Skeletal muscle cell (primary cell): ENCODE data around the gene ZKSCAN7.
"Not testable (repeated sequence)": the region's sequence is repeated elsewhere in the genome, so short reads cannot be mapped to it uniquely, and the experiment has no call there.

Source experiments
- DNase-seq: peaks from one replicate; pipeline ENCODE4 v3.0.0-alpha.2; 2010; ENCODE audit warnings: low read depth
- H3K4me3 ChIP-seq: 2 replicates; pipeline ENCODE4 v1.5.1; 2011; ENCODE audit warnings: low read depth, mild to moderate bottlenecking, control low read depth, low read length, moderate library complexity

The ZKSCAN7 gene

GRCh38 chr3:44554626-44555592 lies at the start of gene ZKSCAN7:
Gene ZKSCAN7, plus strand, starts transcription at chr3:44555193. Its CDS starts 1,855 bp downstream, at chr3:44557048.
- H3K4me3 ChIP-seq = peak within 1 kb of the TSS; percentile 56
- no peak for DNase-seq

DNA sequence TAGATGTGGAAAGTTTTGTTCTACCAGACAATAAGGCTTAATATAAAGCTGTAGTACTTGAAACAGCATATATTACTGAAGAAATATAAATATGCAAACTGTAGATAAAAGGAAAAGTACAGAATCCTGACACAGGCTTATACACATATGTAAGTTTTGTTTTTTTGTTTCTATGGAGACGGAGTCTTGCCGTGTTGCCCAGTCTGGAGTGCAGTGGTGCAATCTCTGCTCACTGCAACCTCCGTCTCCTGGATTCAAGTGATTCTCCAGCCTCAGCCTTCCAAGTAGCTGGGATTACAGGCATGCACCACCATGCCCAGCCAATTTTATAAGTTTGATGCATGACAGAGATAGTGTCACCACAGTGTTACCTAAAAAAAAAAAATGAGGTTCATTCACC lies 48.4 kb upstream of the ZKSCAN7 start:
- DNase-seq = no peak
- no peak overlapping the region for H3K4me3 ChIP-seq

- DNase-seq = no peak
- no peak overlapping the region for H3K4me3 ChIP-seq
These were observed 48.0 kb upstream of the ZKSCAN7 start for GRCh38 chr3:44506961-44507360.

DNA sequence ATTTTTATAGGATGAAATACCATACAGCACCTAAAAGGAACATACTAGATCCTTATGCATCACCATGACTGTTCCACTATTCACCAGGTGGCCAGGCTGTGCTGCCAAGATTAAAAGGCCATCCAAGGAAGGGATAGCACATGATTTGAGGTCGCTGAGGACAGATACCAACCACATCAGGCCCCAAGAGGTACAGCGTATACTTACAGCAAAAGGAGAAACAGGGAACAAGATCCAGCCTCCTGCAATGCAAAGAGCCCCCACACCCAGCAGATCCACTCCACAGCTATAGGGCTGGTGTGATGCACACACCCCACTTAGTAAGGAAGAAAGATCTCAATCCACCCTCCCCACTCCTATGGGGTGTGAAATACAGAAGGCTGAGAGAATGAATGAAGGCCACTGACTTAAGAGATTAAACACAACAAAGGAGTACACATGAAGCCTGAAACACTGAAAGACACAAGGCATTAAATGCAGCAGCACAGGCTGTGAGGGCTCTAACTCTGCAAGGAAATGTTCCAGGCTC lies 45.5 kb upstream of the ZKSCAN7 start:
- H3K4me3 ChIP-seq = peak overlapping the region; percentile 56
- DNase-seq = no peak

DNA sequence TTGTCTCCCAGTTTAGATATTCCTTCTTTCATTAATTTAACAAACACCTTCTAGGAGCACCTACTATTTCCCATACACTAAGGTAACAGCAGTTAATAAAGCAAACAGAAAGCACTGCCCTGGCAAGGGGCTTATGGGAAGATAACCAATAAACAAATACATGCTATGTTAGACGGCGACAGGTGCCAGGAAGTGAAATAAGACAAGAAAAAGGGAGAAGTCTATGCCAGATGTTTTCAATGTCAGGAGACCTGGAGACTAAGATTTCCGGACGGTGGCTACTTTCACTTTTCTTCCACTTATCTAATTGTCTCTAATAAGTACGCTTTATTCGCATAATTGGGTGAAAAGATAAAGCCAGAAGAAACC lies 45.0 kb upstream of the ZKSCAN7 start:
- peak overlapping the region; percentile 56 for H3K4me3 ChIP-seq
- no peak for DNase-seq

DNA sequence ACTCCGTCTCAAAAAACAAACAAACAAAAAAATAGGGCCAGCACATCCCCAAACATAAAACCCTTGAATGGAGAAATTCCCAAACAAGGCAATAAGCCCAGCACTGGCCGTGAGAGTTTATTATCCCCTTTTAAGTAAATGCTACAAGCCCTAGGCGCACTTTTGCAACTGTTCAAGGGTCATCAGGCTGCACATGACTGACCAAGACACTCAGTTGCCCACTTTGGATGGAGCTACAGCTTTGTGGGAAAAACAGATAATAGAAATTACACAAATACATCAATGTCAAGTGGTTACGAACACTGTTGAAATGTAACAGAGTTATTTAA lies 43.8 kb upstream of the ZKSCAN7 start:
- H3K4me3 ChIP-seq = peak overlapping the region; percentile 56
- DNase-seq = no peak

DNA sequence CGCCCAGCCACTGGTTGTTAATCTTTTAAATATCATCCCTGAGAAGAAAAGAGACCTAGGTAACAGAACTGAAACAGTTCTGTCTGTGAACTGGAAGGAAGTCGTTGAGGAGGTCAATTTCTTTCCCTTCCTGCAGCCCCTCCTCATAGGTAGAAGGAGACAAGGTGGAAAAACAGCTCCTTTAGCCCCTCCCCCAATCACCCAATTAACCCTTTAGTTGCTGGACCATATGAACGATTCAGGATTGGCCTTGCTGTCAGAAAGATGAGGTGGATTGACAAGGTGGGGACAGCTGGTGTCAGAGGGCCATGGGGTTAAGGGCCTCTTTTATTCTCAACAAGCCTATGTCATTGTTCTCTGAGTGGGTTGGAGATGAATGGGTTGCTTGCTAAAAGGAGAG lies 41.5 kb upstream of the ZKSCAN7 start:
- no peak for DNase-seq
- H3K4me3 ChIP-seq = no peak overlapping the region

DNA sequence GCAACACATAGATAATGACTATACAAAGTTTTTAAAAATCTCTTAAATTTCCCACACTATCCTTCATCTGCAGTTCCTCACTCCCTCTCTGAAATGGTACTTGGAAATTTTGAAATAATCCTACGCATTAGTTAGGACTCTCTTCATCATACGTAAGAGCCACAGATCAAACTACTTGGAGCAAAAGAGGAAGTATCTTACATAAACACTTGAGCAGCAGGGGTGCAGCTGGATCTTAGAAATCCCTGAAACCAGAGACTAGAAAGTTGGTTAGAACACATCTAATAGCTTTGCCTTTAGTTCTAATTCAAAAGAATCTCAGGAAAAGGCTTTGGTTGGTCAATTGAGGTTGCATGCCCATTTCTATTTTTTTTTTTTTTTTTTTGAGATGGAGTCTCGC lies 38.8 kb upstream of the ZKSCAN7 start:
- no peak overlapping the region for H3K4me3 ChIP-seq
- no peak for DNase-seq

DNA sequence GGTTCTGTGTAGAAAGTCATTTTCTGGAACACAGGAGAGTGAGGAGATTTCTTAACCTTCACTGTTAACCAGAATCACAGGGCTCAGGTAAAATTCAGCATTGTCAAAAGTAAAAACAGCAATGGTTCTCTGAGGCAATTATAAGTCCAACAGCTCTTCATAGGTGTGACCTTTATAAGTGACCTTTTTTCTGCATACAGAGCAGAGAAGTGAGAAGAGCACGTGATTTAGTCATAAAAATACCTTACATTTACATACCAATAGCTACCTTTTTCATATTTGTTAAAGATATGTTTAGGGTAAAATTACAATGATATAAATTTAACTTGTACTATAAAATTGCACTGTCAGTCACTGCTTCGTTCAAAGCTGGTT lies 36.2 kb upstream of the ZKSCAN7 start:
- no peak for DNase-seq
- H3K4me3 ChIP-seq = no peak overlapping the region

DNA sequence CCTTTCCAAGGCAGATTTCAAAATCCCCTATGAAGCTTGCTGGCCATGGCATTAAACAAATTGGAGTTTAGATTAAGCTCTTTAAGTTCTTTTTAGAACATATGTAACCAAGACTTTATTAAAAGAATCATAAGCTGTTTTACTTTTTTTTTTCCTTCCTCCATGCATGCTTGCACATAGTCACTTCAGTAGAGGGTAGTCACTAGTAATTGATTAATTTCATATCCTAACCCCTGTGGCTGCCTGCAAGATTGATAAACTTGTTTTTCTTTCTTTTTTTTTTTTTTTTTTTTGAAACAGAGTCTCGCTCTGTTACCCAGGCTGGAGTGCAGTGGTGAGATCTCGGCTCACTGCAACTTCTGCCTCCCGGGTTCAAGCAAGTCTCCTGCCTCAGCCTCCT lies 33.3 kb upstream of the ZKSCAN7 start:
- no peak overlapping the region for H3K4me3 ChIP-seq
- no peak for DNase-seq

- DNase-seq = no peak
- H3K4me3 ChIP-seq = no peak overlapping the region
These were observed 32.5 kb upstream of the ZKSCAN7 start for GRCh38 chr3:44522494-44522933.

GRCh38 chr3:44525060-44525459 lies 29.9 kb upstream of the ZKSCAN7 start:
- no peak overlapping the region for H3K4me3 ChIP-seq
- no peak for DNase-seq

DNA sequence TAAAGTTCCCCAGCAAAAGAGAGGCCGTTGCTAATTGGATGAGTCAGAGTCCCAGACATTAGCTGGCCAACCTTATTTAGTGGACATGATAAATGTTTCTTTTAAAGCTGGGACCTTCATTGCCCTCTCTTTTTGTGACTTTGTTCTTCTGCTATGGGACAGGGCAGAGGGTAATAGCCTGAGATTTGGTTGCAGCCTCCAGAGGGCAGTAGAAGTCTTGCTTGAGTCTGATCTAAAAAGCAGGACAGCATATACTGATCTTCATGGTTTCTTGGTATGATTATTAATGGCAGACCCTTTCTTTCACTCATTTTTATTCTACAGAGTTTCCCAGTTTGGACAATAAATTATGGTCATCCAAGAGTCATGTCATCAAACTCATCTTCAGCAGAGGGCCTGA lies 25.1 kb upstream of the ZKSCAN7 start:
- DNase-seq = no peak
- no peak overlapping the region for H3K4me3 ChIP-seq

- no peak overlapping the region for H3K4me3 ChIP-seq
- DNase-seq = no peak
These were observed 24.1 kb upstream of the ZKSCAN7 start for GRCh38 chr3:44530911-44531310.

GRCh38 chr3:44534659-44535058 lies 20.3 kb upstream of the ZKSCAN7 start:
- H3K4me3 ChIP-seq, DNase-seq: not testable (repeated sequence)

- DNase-seq = no peak
- no peak overlapping the region for H3K4me3 ChIP-seq
These were observed 19.6 kb upstream of the ZKSCAN7 start for GRCh38 chr3:44535364-44535763.

DNA sequence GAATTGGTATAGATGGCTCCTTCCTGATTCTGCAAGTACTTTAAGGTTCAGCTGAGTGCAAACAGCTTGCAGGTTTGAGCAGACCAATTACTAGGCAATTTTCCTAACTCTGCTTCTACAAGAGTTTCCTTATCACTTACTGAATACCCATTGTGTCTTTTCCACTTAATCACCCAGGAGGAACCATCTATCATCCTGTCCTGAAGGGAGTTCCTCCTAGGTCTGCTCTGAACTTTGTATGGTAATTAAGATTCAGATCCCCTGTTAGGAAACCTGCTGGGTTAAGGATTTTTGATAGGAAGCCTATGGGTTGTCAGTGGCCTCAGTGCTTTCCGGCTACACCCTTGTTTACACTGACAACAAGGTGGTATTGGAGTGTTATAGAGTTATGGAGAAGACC lies 10.2 kb upstream of the ZKSCAN7 start:
- H3K4me3 ChIP-seq, DNase-seq: not testable (repeated sequence)

DNA sequence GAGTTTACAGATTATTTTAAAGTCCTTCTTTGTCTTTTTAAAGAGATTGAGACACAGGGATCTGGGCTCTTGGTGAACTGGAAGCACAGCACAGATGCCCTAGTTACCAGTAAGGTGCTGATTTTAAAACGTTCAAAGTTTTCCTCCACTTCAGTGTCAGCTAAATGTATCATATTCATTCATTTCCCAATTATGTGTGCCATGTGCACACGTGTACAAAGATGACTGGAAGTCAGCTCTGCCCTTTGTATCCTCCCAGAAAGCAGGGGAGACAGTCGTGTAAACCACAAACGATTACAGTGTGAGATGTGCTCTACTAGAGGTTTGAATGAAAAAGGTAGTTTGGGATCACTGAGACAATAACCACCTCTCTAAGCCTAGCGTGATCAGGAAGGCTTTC lies 730 bp downstream of the ZKSCAN7 start:
- DNase-seq = no peak
- peak overlapping the region; percentile 56 for H3K4me3 ChIP-seq

DNA sequence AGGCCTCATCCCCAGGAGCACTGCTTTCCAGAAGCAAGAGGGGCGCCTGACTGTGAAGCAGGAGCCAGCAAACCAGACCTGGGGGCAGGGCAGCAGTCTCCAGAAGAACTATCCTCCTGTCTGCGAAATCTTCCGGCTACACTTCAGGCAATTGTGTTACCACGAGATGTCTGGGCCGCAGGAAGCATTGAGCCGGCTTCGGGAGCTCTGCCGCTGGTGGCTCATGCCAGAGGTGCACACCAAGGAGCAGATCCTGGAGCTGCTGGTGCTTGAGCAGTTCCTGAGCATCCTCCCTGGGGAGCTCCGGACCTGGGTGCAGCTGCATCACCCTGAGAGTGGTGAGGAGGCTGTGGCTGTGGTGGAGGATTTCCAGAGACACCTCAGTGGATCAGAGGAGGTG lies 2.1 kb downstream of the ZKSCAN7 start:
- no peak overlapping the region for H3K4me3 ChIP-seq
- DNase-seq = no peak

DNA sequence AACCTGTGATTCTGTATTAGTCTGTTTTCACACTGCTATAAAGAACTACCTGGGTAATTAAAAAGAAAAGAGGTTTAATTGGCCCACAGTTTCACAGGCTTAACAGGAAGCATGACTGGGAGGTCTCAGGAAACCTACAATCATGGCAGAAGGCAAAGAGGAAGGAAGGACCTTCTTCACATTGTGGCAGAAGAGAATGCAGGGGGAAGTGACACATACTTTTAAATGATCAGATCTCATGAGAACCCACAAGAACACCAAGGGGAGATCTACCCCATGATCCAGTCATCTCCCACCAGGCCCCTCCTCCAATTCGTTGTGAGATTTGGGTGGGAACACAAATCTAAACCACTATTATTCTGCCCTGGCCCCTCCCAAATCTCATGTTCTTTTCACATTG lies 6.1 kb downstream of the ZKSCAN7 start:
- no peak for DNase-seq

DNA sequence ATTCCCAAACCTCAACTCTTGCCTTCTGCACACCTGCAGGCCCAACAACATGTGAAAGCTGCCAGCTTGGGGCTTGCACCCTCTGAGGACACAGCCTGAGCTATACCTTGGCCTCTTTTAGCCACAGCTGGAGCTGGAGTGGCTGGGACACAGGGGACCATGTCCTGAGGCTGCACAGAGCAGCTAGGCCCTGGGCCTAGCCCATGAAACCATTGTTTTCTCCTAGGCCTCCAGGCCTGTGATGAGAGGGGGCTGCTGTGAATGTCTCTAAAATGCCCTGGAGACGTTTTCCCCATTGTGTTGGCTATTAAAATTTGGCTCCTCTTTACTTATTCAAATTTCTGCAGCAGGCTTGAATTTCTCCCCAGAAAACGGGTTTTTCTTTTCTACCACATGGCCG lies 7.2 kb downstream of the ZKSCAN7 start:
- H3K4me3 ChIP-seq = no peak overlapping the region
- DNase-seq = no peak

More for the DNA sequence above, 6.1 kb downstream of the ZKSCAN7 start:
- H3K4me3 ChIP-seq = no peak overlapping the region
